ENCODE data around the gene BACH2. TPM values are rescaled to one million over a fixed set of nuclear protein-coding genes. Genes with fewer than 3 reads are reported as not detected.

The BACH2 gene
- polyA plus RNA-seq, 1 donor from 2014 or later, result 21.2 TPM

DNA sequence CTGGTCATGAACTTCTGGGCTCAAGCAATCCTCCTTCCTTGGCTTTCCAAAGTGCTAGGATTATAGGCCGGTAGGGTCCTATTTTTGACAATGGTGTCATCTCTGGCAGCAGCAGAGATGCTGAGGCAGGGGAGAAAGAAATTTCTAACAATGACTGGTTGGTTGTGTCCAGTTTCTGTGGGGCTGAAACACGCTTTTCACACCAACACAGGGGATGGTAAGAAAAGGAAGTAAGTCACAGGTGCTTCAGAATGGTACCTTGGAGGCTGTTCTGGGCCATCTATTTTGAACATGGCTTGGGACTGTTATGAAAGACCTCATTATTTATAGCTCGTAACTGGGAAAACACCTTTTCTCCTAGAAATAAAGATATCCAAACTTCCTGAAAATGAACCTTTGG, 329.7 kb downstream of the BACH2 start:
- no peak overlapping the region for H3K4me3 Mint-ChIP-seq
- peak overlapping the region in 1 of 3 donors; percentile 13 for H3K27ac Mint-ChIP-seq
- H3K9me3 Mint-ChIP-seq, result no peaks in the 10 kb centered on the region
- H3K36me3 Mint-ChIP-seq, result peaks cover 5% of the 10 kb centered on the region
- H3K27me3 Mint-ChIP-seq, result no peaks in the 10 kb centered on the region
- peaks cover 12 to 16% (median 15%) of the 10 kb centered on the region in 3 donors for H3K4me1 Mint-ChIP-seq

DNA sequence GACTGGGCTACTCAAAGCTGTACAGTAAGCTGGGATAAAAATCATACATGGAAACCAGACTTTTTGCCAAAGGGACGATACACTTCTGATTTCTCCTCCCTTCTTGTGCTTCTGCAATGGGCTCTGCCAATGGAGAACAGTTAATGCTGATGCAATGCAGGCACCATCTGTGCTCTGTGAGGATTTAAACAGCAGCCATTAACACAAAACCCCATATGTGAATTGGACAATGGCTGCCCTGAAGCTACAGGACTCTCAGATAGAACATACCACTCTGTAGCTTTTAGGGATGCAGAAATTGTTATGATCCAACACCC, 330.5 kb downstream of the BACH2 start:
- no peak overlapping the region for H3K4me3 Mint-ChIP-seq
- no peaks in the 10 kb centered on the region for H3K27me3 Mint-ChIP-seq
- H3K4me1 Mint-ChIP-seq, result peaks cover 12 to 17% (median 14%) of the 10 kb centered on the region in 3 donors
- no peak overlapping the region for H3K27ac Mint-ChIP-seq
- H3K9me3 Mint-ChIP-seq, result no peaks in the 10 kb centered on the region
- H3K36me3 Mint-ChIP-seq, result peaks cover 3% of the 10 kb centered on the region

DNA sequence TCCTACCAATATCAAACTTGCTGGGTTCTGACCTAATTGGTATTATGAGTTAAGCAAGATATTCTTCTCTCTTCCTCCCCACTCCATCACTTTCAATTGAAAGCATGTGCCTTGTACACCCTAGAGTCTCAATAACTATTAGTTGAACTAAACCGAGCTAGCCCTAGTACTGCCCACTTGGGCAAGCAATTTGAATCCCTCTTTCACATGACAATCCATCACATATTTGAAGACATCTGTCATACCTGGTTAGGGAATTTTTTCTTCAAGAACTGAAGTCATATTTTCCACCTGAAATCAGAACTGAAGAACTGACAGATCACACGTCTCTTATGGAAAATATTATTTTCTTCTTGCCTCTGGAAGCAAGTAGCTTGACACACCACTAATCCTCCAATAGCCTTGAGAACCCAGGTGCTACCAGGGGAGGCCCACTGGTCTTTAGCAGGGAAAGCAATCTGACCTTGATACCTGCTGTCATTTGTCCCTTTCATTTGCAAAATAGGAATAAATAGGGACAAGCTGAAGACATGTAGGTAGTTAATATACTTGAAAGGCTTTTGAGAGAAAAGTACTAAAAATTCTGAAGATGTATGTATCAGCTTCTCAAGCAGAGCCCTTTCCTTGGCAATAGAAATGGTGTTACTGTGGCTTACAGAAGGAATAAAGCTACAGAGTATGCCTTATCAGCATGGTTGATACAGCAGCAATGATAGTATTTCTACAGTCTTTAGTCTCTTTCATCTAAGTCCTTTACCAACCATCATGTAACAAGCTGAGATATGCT, 331.0 kb downstream of the BACH2 start:
- no peak overlapping the region for H3K4me3 Mint-ChIP-seq
- no peaks in the 10 kb centered on the region for H3K9me3 Mint-ChIP-seq
- H3K36me3 Mint-ChIP-seq, result peaks cover 3% of the 10 kb centered on the region
- H3K4me1 Mint-ChIP-seq, result peaks cover 12 to 17% (median 14%) of the 10 kb centered on the region in 3 donors
- peak overlapping the region in 2 of 3 donors; percentile 61 to 80 for H3K27ac Mint-ChIP-seq
- no peaks in the 10 kb centered on the region for H3K27me3 Mint-ChIP-seq

DNA sequence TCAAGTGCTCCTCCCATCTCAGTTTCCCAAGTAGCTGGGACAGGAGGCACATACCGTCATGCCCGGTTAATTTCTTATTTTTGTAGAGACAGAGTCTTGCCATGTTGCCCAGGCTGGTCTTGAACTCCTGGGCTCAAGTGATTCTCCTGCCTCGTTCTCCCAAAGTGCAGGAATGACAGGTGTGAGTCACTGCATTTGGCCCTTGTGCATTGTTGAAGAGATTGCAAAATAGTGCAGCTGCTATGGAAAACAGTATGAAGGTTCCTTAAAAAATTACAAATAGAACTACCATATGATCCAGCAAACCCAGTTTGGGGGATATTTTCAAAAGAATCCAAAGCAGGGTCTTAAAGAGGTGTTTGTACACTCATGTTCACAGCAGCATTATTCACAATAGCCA, 333.3 kb downstream of the BACH2 start:
- Mint-ChIP-seq H3K36me3 (peaks cover 3% of the 10 kb centered on the region), H3K4me1 (peaks cover 15 to 23% (median 22%) of the 10 kb centered on the region in 3 donors)

DNA sequence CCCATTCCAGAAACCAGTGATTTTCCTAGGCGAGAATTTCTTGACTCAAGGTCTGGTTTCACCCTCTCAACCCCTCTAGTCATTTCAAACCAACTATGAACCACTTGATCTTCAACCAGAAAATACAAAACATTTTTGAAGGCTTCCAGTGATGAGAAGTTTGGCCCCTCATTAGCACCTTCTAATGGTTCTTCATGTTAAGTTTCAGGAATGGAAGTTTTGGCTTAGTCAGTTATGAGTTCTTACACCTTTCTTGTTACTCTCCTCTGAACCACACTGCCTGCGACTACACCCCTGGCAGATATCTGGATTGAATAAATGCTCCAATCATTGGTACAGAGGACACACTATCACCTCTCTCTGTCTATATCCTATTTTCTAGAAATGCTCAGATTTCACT, 335.2 kb downstream of the BACH2 start:
- Mint-ChIP-seq H3K36me3 (peaks cover 2% of the 10 kb centered on the region), H3K9me3 (no peaks in the 10 kb centered on the region), H3K27me3 (no peaks in the 10 kb centered on the region), H3K4me1 (peaks cover 8 to 22% (median 19%) of the 10 kb centered on the region in 3 donors), H3K4me3 (no peak overlapping the region), H3K27ac (peak overlapping the region in 1 of 3 donors; percentile 72)

More for the DNA sequence above, 333.3 kb downstream of the BACH2 start:
- Mint-ChIP-seq H3K27me3 (no peaks in the 10 kb centered on the region), H3K9me3 (no peaks in the 10 kb centered on the region), H3K27ac (peak overlapping the region in 2 of 3 donors; percentile 35 to 40), H3K4me3 (no peak overlapping the region)

DNA sequence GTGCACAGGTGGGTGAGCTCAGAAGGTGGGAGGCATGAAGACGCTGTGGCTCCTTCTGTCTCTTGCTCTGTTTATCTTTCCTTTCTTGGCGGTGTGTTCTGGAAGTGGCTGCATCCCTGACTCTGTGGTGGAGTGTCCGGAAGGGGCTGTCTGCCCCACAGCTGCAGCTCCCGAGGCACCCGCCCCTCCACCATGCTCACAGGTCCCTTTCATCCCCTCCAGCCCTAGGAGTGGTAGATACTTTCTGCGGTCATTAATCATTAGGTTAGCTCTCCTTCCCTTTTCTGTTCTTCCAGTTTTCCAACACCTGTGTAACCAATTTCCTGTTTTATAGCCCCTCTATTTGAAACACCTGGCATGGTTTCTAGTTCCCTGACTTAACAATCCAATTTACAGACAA, 336.8 kb downstream of the BACH2 start:
- Mint-ChIP-seq H3K36me3 (peaks cover 4% of the 10 kb centered on the region), H3K9me3 (no peaks in the 10 kb centered on the region), H3K27ac (peak overlapping the region in 2 of 3 donors; percentile 26 to 73), H3K4me1 (peaks cover 15 to 28% (median 19%) of the 10 kb centered on the region in 3 donors), H3K4me3 (no peak overlapping the region), H3K27me3 (no peaks in the 10 kb centered on the region)

DNA sequence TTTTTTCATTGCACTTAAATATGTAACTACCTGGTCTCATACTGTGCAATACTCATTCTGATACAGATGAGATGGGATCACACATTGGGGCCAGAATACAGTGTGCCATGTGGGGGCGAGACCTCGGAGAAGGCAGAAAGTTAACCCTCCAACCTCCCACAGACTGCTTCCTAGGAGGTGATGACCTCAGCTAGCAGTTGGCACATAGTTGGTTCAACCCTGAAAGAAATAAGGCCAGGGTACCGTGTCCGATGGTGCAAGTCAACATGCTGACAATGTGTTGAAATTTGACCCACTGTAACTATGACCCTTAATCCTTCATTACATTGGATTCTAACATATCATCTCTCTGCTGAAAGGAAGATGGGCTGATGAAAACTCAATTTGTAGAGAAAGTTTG, 340.5 kb downstream of the BACH2 start:
- H3K4me1 Mint-ChIP-seq, result peaks cover 23 to 42% (median 28%) of the 10 kb centered on the region in 3 donors
- H3K9me3 Mint-ChIP-seq, result no peaks in the 10 kb centered on the region
- H3K27me3 Mint-ChIP-seq, result no peaks in the 10 kb centered on the region
- no peak overlapping the region for H3K4me3 Mint-ChIP-seq
- H3K36me3 Mint-ChIP-seq, result peaks cover 3% of the 10 kb centered on the region
- H3K27ac Mint-ChIP-seq, result peak overlapping the region; percentile 12 to 50 (median 38)

DNA sequence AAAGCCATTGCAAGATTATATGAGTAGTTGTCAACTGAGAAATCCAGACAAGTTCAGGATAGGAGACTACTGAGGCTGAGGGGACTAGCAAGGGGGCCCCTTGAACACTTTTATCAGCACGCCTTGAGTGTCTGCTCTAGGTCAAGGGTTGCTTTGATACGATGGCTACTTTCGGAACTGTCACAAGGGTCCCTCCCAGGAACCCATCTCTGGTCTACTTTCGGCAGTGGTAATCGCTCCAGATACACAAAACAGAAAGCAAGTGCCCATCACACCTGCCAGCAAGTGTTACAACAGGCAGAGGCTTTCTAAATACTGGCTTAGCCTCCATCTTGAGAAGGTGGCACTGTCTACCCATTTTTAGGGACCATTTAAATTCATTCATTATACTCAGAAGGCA, 341.3 kb downstream of the BACH2 start:
- Mint-ChIP-seq H3K27ac (peak overlapping the region; percentile 2 to 24 (median 9)), H3K9me3 (no peaks in the 10 kb centered on the region), H3K36me3 (peaks cover 3% of the 10 kb centered on the region), H3K4me1 (peaks cover 23 to 39% (median 28%) of the 10 kb centered on the region in 3 donors), H3K27me3 (no peaks in the 10 kb centered on the region), H3K4me3 (no peak overlapping the region)

DNA sequence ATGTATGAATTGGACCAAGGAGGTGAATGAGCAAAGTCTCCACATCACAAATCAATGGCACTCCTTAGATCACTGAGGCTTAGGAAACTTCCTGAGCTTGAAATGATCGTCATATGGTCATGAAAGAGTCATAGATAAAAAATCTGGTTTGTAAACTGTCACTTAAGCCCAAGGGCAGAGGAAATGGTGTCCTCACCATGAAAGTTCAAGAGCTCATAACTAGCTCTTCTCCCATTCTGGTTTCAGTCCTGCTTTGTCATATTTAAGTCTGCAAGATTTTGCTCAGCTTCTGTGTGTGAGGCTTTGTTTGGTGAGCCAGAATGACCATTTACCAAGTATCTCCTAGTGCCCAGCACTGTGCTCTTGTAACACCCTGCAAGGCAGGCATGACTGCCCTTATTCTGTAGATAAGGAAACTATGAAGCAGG, 341.9 kb downstream of the BACH2 start:
- Mint-ChIP-seq H3K27ac (peak overlapping the region; percentile 9 to 86 (median 24)), H3K4me1 (peaks cover 23 to 34% (median 24%) of the 10 kb centered on the region in 3 donors), H3K9me3 (no peaks in the 10 kb centered on the region), H3K4me3 (peak overlapping the region in 1 of 4 donors; percentile 61), H3K36me3 (peaks cover 3% of the 10 kb centered on the region), H3K27me3 (no peaks in the 10 kb centered on the region)

DNA sequence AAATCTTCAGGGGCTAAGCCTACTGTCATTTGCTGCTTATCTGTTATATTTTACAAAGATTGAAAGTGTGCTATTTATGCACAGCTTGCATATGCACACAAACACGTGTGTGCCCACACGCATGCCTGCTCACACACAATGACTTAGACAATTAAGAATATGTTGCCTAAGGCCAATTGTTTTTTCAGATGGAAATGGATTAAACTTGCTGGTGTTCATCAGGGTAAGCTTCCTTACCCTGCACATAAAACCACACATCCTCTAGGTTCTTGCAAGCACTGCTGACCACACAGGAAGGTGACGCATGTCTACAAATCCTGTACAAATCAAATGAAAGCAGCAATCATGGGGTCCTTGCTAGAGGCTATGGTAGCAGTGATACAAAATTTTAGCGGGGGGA, 344.0 kb downstream of the BACH2 start:
- H3K36me3 Mint-ChIP-seq, result peaks cover 3% of the 10 kb centered on the region
- peaks cover 18 to 33% (median 25%) of the 10 kb centered on the region in 3 donors for H3K4me1 Mint-ChIP-seq
- H3K27ac Mint-ChIP-seq, result peak overlapping the region; percentile 76 to 78 (median 77)

DNA sequence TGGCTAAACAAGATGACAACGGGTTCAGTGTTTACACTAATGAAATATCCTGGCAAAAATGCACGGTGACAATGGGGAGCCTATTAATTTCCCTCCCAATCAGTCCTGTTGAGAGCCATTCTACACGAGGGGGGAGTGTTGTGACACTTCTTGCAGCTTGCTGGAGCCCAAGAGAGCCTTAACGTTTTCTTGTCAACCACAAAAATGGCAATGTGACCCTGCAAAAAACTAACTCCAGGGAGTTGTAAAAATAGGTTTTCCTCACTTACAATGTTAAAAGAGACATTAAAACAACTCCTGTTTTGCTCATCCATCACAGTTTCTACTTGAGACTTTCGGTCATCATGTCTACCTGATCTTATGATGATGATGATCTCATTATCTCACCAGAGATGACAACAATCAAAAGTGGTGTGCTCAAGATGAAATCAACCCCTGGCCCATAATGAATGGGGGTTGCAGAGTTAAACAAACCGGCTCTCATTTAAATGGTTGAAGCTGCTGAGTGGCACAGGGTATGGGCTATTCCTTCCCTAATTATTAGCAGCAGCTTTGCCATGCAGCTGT, 344.5 kb downstream of the BACH2 start:
- Mint-ChIP-seq H3K4me1 (peaks cover 18 to 33% (median 25%) of the 10 kb centered on the region in 3 donors), H3K9me3 (no peaks in the 10 kb centered on the region), H3K36me3 (peaks cover 3% of the 10 kb centered on the region), H3K27me3 (no peaks in the 10 kb centered on the region), H3K27ac (peak overlapping the region; percentile 76 to 78 (median 77)), H3K4me3 (peak overlapping the region in 2 of 4 donors; percentile 6 to 45)

More for the DNA sequence above, 344.0 kb downstream of the BACH2 start:
- H3K4me3 Mint-ChIP-seq, result peak overlapping the region in 3 of 4 donors; percentile 6 to 45 (median 29)
- H3K27me3 Mint-ChIP-seq, result no peaks in the 10 kb centered on the region
- no peaks in the 10 kb centered on the region for H3K9me3 Mint-ChIP-seq

DNA sequence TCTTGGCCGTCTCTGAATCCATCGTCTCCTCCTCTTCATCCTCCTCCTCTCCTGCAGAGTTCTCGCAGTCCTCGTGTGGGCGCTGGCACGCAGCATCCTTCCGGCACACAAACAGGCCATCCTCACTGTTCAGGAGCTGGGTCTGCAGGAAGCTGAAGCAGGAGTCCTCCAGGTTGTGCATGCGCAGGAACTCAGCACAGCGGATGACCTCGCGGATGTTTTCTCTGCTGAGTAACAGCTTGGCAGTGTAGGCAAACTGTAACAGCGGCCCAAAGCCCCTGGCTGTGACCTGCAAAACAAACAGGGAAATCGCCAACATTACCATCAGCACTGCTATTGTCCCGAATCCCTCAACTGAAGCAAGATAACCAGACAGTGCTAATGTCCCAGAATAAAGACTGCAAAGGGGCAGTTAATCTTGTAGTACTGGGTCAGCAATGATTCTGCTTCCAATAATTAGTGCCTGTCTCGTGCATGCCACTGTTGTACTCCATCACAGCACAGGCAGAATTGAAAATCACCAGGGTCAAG, 345.0 kb downstream of the BACH2 start:
- no peaks in the 10 kb centered on the region for H3K9me3 Mint-ChIP-seq
- peaks cover 18 to 33% (median 25%) of the 10 kb centered on the region in 3 donors for H3K4me1 Mint-ChIP-seq
- H3K4me3 Mint-ChIP-seq, result peak overlapping the region in 2 of 4 donors; percentile 18 to 27
- H3K36me3 Mint-ChIP-seq, result peaks cover 3% of the 10 kb centered on the region
- H3K27me3 Mint-ChIP-seq, result no peaks in the 10 kb centered on the region
- H3K27ac Mint-ChIP-seq, result peak overlapping the region; percentile 76 to 81 (median 77)

DNA sequence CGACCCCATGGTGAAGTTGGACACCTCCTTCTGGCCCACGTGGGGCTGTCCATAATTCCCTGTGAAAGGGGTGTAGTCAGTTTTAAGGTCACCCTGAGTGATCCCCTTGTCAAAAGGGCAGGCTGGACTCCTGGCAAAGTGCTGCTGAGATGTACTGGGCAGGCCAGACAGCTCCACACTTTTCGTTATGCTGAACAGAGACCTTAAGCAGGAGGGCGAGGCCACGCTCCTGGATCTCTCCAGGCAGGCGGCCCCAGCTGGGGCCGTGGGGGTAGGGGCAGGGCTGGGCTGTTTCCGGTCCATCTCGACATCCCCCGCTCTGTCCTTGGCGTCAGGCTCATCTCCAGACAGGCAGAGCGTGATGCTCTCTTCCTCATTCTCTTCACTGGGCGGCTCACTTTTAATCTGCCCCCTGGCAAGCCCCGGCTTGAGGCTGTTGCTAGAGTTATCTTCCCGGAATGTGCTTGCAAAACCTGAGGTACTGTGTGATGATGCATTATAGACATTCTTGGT, 345.7 kb downstream of the BACH2 start:
- Mint-ChIP-seq H3K27ac (peak overlapping the region in 1 of 3 donors; percentile 30), H3K36me3 (peaks cover 3% of the 10 kb centered on the region), H3K9me3 (no peaks in the 10 kb centered on the region), H3K4me1 (peaks cover 18 to 28% (median 21%) of the 10 kb centered on the region in 3 donors), H3K4me3 (no peak overlapping the region), H3K27me3 (no peaks in the 10 kb centered on the region)

DNA sequence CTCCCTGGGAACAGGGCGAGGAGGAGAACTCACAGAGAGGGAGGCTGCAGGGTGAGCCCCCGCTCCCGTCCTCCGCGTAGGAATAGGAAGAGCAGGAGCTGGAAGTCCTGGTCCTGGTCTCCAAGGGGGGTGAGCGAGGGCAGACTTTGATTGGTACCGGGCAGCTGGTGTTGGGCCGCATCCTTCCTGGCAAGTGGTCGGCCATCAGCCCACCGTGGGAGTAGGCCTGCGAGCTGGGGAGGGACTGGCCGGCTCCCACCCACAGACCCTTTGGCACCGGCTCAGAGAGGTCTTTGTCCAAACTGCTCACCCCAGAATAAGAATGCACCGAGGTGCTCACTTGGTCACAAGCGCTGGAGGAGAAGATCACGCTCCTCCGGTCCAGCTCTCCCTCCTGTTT, 346.2 kb downstream of the BACH2 start:
- Mint-ChIP-seq H3K4me3 (no peak overlapping the region), H3K27ac (no peak overlapping the region), H3K9me3 (no peaks in the 10 kb centered on the region), H3K36me3 (peaks cover 4% of the 10 kb centered on the region), H3K4me1 (peaks cover 18 to 28% (median 18%) of the 10 kb centered on the region in 3 donors), H3K27me3 (no peaks in the 10 kb centered on the region)

DNA sequence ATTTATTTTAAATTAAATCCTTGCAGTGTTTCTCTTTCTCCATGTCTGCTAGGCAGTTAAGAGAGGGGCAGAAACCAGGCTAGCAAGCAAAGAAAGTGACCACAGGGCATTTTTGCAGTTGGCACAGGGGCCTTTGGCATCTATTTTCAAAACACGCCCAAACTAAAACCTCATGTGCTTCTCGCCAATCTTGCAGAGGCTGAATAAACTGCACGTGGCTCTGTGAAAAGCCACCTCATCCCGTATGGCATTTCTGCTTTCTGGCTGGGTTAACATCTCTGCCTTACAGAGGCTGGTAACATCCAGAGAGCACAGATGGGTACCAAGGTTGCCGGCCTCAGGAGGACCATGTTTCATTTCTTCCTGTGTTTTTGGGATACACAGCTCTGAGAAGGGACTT, 347.8 kb downstream of the BACH2 start:
- Mint-ChIP-seq H3K9me3 (no peaks in the 10 kb centered on the region), H3K36me3 (peaks cover 1% of the 10 kb centered on the region), H3K4me1 (peaks cover 7 to 20% (median 19%) of the 10 kb centered on the region in 3 donors), H3K27ac (no peak overlapping the region), H3K4me3 (no peak overlapping the region), H3K27me3 (no peaks in the 10 kb centered on the region)
